ENCODE results near the gene LRP1-AS. TPM values are rescaled to one million over a fixed set of nuclear protein-coding genes. Genes with fewer than 3 reads are reported as not detected.

LRP1-AS gene
- total and polyA plus RNA-seq, 10 of the 15 experiments (the other 5 are each of a cell fraction or from before 2014, with no cell fraction given) = not detected

- WGBS (ENCODE audit: insufficient coverage, insufficient replicate concordance, low lambda C conversion rate, missing lambda C conversion rate) = 100% methylated on average over 1 of the region's 1 CpG
- DNase-seq (ENCODE audit: low read depth, low spot score) (no peak), ATAC-seq (no peak), FAIRE-seq (no peak)
- Histone ChIP-seq H3K27ac (ENCODE audit: control insufficient read depth, insufficient read depth) (no peak overlapping the region), H3K36me3 (ENCODE audit: control insufficient read depth in 2 of 2, insufficient read depth in 2 of 2, low read length in 1 of 2) (peaks cover 18 to 21% of the 10 kb centered on the region in 2 experiments), H3K4me2 (ENCODE audit: control insufficient read depth, insufficient read depth) (no peak overlapping the region), H3K79me2 (ENCODE audit: control insufficient read depth, insufficient read depth, low read length) (peaks cover 2% of the 10 kb centered on the region; the same call in 1 of the 2 replicates), H3K9me3 (replicated peaks; ENCODE audit: control insufficient read depth, insufficient read depth, low read length) (no peaks in the 10 kb centered on the region), H3K4me1 (ENCODE audit: control insufficient read depth, insufficient read depth, low read length) (peaks cover 20% of the 10 kb centered on the region), H4K20me1 (ENCODE audit: control insufficient read depth, insufficient read depth) (no peaks in the 10 kb centered on the region), H3K27me3 (replicated peaks in 1 of 2; ENCODE audit: control insufficient read depth in 2 of 2, insufficient read depth in 2 of 2, low read length in 1 of 2) (no peaks in the 10 kb centered on the region), H3K9ac (ENCODE audit: control insufficient read depth, insufficient read depth, low read length) (no peak overlapping the region), H3K4me3 (no peak overlapping the region), H2AFZ (ENCODE audit: control insufficient read depth, low read depth, low read length) (no peak overlapping the region)
- ChIA-PET POLR2A (interaction anchor here (0.8 to 4.4 kb wide), 4 partner anchors 9 to 29 kb away, joined by 3 to 40 read pairs (median 6); partner anchors contain the start of genes NEMP1 and STAT6), CTCF (interaction anchor here (0.8 to 4.2 kb wide), 6 partner anchors 13 to 354 kb away, joined by 3 to 23 read pairs (median 6); partner anchors contain the start of gene STAT6), RAD21 (ENCODE audit: unreplicated experiment) (interaction anchor here (0.6 to 1.9 kb wide), 5 partner anchors 13 to 144 kb away, joined by 3 to 5 read pairs (median 3); partner anchors contain the start of gene NEMP1), SMC1A (ENCODE audit: uncharacterized antibody, unreplicated experiment) (interaction anchor here (1.2 to 10.4 kb wide), 3 partner anchors 11 to 30 kb away, joined by 6 to 120 read pairs (median 9); partner anchors contain the start of genes NEMP1 and STAT6)
- BruUV-seq (replicated peaks) = no TSS peak
- no peak for TF ChIP-seq HCFC1 (IDR thresholded peaks at IDR 0.05; ENCODE audit: low read length)
- no peak for TF ChIP-seq CEBPZ (IDR thresholded peaks at IDR 0.05; ENCODE audit: low read depth, low read length)
- TF ChIP-seq BCL11A (IDR thresholded peaks at IDR 0.05; ENCODE audit: low read depth, low read length) = no peak
- no peak for TF ChIP-seq POU2F2 (IDR thresholded peaks at IDR 0.05; ENCODE audit: borderline replicate concordance, low read depth, low read length)
- no peak for TF ChIP-seq CBX3 (IDR thresholded peaks at IDR 0.05; ENCODE audit: borderline replicate concordance, low read depth)
- in situ Hi-C loops (cut with MboI) = no loop called here
- intact Hi-C loops (cut with micrococcal nuclease; ENCODE audit: unreplicated experiment) = no loop called here
Observed at GRCh38 chr12:57098546-57098945, 48.9 kb downstream of the LRP1-AS start.

Measured in GM12878 (cell line).